Cardiac atrium fibroblast (primary cell): ENCODE measurements around the gene SCYL1. TPM values are rescaled to one million over a fixed set of nuclear protein-coding genes. Genes with fewer than 3 reads are reported as not detected.

ENCODE experiments used
- total RNA-seq: library from RNA; depleted of rRNA; stranded (reverse); fragments of >200 nt; gene quantifications from 2 replicates; pipeline ENCODE4 v1.2.3, GENCODE V29; 2015

The SCYL1 gene
- 103 and 141 TPM in 2 replicates for total RNA-seq

GRCh38 chr11:65524741-65525545 lies at the start of gene SCYL1:
SCYL1 (plus strand) TSS chr11:65525083; CDS start chr11:65525154, 71 bp downstream.

GRCh38 chr11:65498977-65499712 lies 25.7 kb upstream of the SCYL1 start, which contains the start of gene MALAT1:
MALAT1 (plus strand) TSS chr11:65499045.

GRCh38 chr11:65558002-65558929 lies 33.4 kb downstream of the SCYL1 start, which contains the start of gene LTBP3:
LTBP3 (minus strand) TSS chr11:65558359; CDS start chr11:65557959, 400 bp downstream.

GRCh38 chr11:65569973-65570918 lies 45.4 kb downstream of the SCYL1 start, which contains the start of gene ZNRD2:
ZNRD2 (plus strand) TSS chr11:65570477; CDS start chr11:65570492, 15 bp downstream.

GRCh38 chr11:65572356-65573051 lies 47.6 kb downstream of the SCYL1 start, which contains the start of gene FAM89B:
FAM89B (plus strand) TSS chr11:65572538; CDS start chr11:65572670, 132 bp downstream.

GRCh38 chr11:65575568-65576231 lies 50.8 kb downstream of the SCYL1 start, which contains the start of gene EHBP1L1:
EHBP1L1 (plus strand) TSS chr11:65576053; CDS start chr11:65576303, 250 bp downstream.

Other genes with a start within 250 kb of the SCYL1 start
- gene CDC42EP2, start 210.2 kb upstream of the SCYL1 start, total RNA-seq: 53.5 and 69.1 TPM in 2 replicates
- gene DPF2, start 191.2 kb upstream of the SCYL1 start, total RNA-seq: 34.7 and 38.4 TPM in 2 replicates
- 0.49 TPM in 1 of 2 replicates, not detected in the other for gene TIGD3, start 170.3 kb upstream of the SCYL1 start, total RNA-seq
- 2.0 and 8.1 TPM in 2 replicates for gene SLC25A45, start 142.4 kb upstream of the SCYL1 start, total RNA-seq
- gene FRMD8, start 138.4 kb upstream of the SCYL1 start, total RNA-seq: 43.7 and 43.9 TPM in 2 replicates
- 39.0 and 52.0 TPM in 2 replicates for gene NEAT1, start 102.3 kb upstream of the SCYL1 start, total RNA-seq
- 1,858 and 1,913 TPM in 2 replicates for gene MALAT1, start 26.0 kb upstream of the SCYL1 start, total RNA-seq
- gene LTBP3, start 33.3 kb downstream of the SCYL1 start, total RNA-seq: 70.6 and 101 TPM in 2 replicates
- 20.9 and 53.0 TPM in 2 replicates for gene ZNRD2, start 45.4 kb downstream of the SCYL1 start, total RNA-seq
- 19.0 and 23.7 TPM in 2 replicates for gene FAM89B, start 47.5 kb downstream of the SCYL1 start, total RNA-seq
- gene EHBP1L1, start 51.0 kb downstream of the SCYL1 start, total RNA-seq: 38.6 and 80.3 TPM in 2 replicates
- gene KCNK7, start 70.7 kb downstream of the SCYL1 start, total RNA-seq: not detected in 2 replicates
- 38.1 and 39.9 TPM in 2 replicates for gene MAP3K11, start 89.1 kb downstream of the SCYL1 start, total RNA-seq
- gene PCNX3, start 90.7 kb downstream of the SCYL1 start, total RNA-seq: 27.1 and 30.1 TPM in 2 replicates
- gene SIPA1, start 113.0 kb downstream of the SCYL1 start, total RNA-seq: 8.3 and 10.7 TPM in 2 replicates
- 50.2 and 56.4 TPM in 2 replicates for gene RELA, start 137.8 kb downstream of the SCYL1 start, total RNA-seq
- 23.8 and 33.6 TPM in 2 replicates for gene KAT5, start 187.2 kb downstream of the SCYL1 start, total RNA-seq
- gene RNASEH2C, start 195.7 kb downstream of the SCYL1 start, total RNA-seq: 55.7 and 59.4 TPM in 2 replicates